Measurements from ENCODE around the gene IGSF23. TPM values are rescaled to one million over a fixed set of nuclear protein-coding genes. Genes with fewer than 3 reads are reported as not detected.
"Not testable (repeated sequence)": the region's sequence is repeated elsewhere in the genome, so short reads cannot be mapped to it uniquely, and the experiment has no call there.

IGSF23 gene
- total and polyA plus RNA-seq, 2 donors (not counting 1 experiment from before 2014, with no cell fraction given) = not detected

DNA sequence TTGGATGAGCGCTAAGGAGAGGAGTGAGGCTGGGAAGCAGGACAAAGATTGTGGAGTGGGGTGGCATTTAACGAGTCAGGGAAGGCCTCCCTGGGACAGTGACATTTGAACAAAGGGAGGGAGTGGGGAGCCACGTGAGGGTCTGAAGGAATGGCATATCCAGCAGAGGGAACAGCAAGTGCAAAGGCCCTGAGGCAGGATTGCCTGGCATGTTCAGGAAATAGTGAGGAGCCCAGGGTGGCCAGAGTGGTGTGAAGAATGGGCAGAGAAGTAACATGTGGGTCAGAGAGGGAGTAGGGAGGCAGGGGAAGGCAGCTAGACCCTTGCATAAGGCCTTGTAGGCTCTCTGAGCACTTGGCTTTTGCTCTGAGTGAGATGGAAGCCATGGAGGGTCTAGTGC, 15.4 kb downstream of the IGSF23 start:
- Mint-ChIP-seq H3K27me3 (peaks cover 13% of the 10 kb centered on the region), H3K27ac (no peak overlapping the region), H3K4me1 (no peaks in the 10 kb centered on the region), H3K9me3 (ENCODE audit: insufficient read depth) (peaks cover 3% of the 10 kb centered on the region), H3K4me3 (no peak overlapping the region)
- no peaks in the 10 kb centered on the region for H3K4me1 ChIP-seq (ENCODE audit: control insufficient read depth in 2 of 2, insufficient read depth in 2 of 2, low read length in 2 of 2)
- H3K27ac ChIP-seq (ENCODE audit: low read length in 2 of 2) = no peak overlapping the region
- TF ChIP-seq, protein P1, sequence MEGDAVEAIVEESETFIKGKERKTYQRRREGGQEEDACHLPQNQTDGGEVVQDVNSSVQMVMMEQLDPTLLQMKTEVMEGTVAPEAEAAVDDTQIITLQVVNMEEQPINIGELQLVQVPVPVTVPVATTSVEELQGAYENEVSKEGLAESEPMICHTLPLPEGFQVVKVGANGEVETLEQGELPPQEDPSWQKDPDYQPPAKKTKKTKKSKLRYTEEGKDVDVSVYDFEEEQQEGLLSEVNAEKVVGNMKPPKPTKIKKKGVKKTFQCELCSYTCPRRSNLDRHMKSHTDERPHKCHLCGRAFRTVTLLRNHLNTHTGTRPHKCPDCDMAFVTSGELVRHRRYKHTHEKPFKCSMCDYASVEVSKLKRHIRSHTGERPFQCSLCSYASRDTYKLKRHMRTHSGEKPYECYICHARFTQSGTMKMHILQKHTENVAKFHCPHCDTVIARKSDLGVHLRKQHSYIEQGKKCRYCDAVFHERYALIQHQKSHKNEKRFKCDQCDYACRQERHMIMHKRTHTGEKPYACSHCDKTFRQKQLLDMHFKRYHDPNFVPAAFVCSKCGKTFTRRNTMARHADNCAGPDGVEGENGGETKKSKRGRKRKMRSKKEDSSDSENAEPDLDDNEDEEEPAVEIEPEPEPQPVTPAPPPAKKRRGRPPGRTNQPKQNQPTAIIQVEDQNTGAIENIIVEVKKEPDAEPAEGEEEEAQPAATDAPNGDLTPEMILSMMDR (IDR thresholded peaks at IDR 0.05) = no peak
- TF ChIP-seq EZH2 (IDR thresholded peaks at IDR 0.05; ENCODE audit: borderline replicate concordance, insufficient read depth, low read depth, low read length, poor library complexity, severe bottlenecking) = no peak
- DNase-seq (no peak), ATAC-seq (ENCODE audit: low read depth) (no peak)
- no peak overlapping the region for H3K9ac ChIP-seq (ENCODE audit: low read length)
- ChIA-PET CTCF (no interaction called here), POLR2A (no interaction called here)
- WGBS (ENCODE audit: insufficient coverage) = 89% methylated on average over 3 of the region's 3 CpGs
- intact Hi-C loops (cut with micrococcal nuclease) = no loop called here
- no peak overlapping the region for H2AFZ ChIP-seq (ENCODE audit: insufficient read depth, low read depth, low read length, poor library complexity, severe bottlenecking)
- no peaks in the 10 kb centered on the region for H4K20me1 ChIP-seq (ENCODE audit: control insufficient read depth, insufficient read depth, low read length, poor library complexity, severe bottlenecking)
- peaks cover 0 to 18% (median 0%) of the 10 kb centered on the region in 3 donors for H3K9me3 ChIP-seq (ENCODE audit: control extremely low read depth in 1 of 3, control insufficient read depth in 2 of 3, insufficient read depth in 1 of 3, low read length in 2 of 3)
- no peak overlapping the region for H3K4me2 ChIP-seq (replicated peaks; ENCODE audit: low read depth, low read length, poor library complexity, severe bottlenecking)
- H3K36me3 ChIP-seq (replicated peaks in 1 of 2; ENCODE audit: control extremely low read depth in 1 of 2, control insufficient read depth in 1 of 2, extremely low read depth in 1 of 2, insufficient read depth in 2 of 2, low read length in 1 of 2) = no peaks in the 10 kb centered on the region
- H3K4me3 ChIP-seq (ENCODE audit: control extremely low read depth in 1 of 5, extremely low read depth in 1 of 5, insufficient read depth in 1 of 5, low read depth in 2 of 5, low read length in 4 of 5) = no peak overlapping the region
- H3K79me2 ChIP-seq (ENCODE audit: control insufficient read depth, insufficient read depth, low read length) = no peaks in the 10 kb centered on the region
- H3K27me3 ChIP-seq (replicated peaks in 1 of 4; ENCODE audit: control extremely low read depth in 1 of 4, control insufficient read depth in 3 of 4, insufficient read depth in 4 of 4, low read length in 3 of 4) = peaks cover 0 to 4% (median 0%) of the 10 kb centered on the region in 4 experiments

DNA sequence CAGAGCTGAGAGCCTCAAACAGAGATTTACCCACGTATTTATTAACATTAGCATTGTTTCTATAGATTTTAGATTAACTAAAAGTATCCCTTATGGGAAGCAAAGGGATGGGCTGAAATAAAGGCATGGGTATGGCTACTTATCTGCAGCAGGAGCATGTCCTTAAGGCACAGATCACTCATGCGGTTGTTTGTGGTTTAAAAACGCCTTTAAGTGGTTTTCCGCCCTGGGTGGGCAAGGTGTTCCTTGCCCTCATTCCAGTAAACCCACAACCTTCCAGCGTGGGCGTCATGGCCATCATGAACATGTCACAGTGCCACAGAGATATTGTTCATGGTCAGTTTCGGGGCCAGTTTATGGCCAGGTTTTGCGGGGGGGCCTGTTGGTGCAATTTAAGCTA, 18.2 kb downstream of the IGSF23 start:
- H2AFZ ChIP-seq (ENCODE audit: insufficient read depth, low read depth, low read length, poor library complexity, severe bottlenecking); H3K27ac ChIP-seq (ENCODE audit: low read length in 2 of 2); H4K20me1 ChIP-seq (ENCODE audit: control insufficient read depth, insufficient read depth, low read length, poor library complexity, severe bottlenecking); DNase-seq; H3K79me2 ChIP-seq (ENCODE audit: control insufficient read depth, insufficient read depth, low read length); ATAC-seq (ENCODE audit: low read depth); H3K4me2 ChIP-seq (replicated peaks; ENCODE audit: low read depth, low read length, poor library complexity, severe bottlenecking); H3K9ac ChIP-seq (ENCODE audit: low read length); H3K36me3 ChIP-seq (replicated peaks in 1 of 2; ENCODE audit: control extremely low read depth in 1 of 2, control insufficient read depth in 1 of 2, extremely low read depth in 1 of 2, insufficient read depth in 2 of 2, low read length in 1 of 2); H3K4me3 ChIP-seq (ENCODE audit: control extremely low read depth in 1 of 5, extremely low read depth in 1 of 5, insufficient read depth in 1 of 5, low read depth in 2 of 5, low read length in 4 of 5); H3K4me1 Mint-ChIP-seq; CTCF ChIA-PET; POLR2A ChIA-PET; H3K9me3 Mint-ChIP-seq (ENCODE audit: insufficient read depth); H3K4me3 Mint-ChIP-seq; intact Hi-C loops (cut with micrococcal nuclease); H3K27ac Mint-ChIP-seq; H3K27me3 ChIP-seq (replicated peaks in 1 of 4; ENCODE audit: control extremely low read depth in 1 of 4, control insufficient read depth in 3 of 4, insufficient read depth in 4 of 4, low read length in 3 of 4); H3K4me1 ChIP-seq (ENCODE audit: control insufficient read depth in 2 of 2, insufficient read depth in 2 of 2, low read length in 2 of 2): not testable (repeated sequence)
- WGBS (ENCODE audit: insufficient coverage) = 81% methylated on average over 7 of the region's 8 CpGs
- peaks cover 24% of the 10 kb centered on the region for H3K27me3 Mint-ChIP-seq
- peaks cover 0 to 14% (median 0%) of the 10 kb centered on the region in 3 donors for H3K9me3 ChIP-seq (ENCODE audit: control extremely low read depth in 1 of 3, control insufficient read depth in 2 of 3, insufficient read depth in 1 of 3, low read length in 2 of 3)

DNA sequence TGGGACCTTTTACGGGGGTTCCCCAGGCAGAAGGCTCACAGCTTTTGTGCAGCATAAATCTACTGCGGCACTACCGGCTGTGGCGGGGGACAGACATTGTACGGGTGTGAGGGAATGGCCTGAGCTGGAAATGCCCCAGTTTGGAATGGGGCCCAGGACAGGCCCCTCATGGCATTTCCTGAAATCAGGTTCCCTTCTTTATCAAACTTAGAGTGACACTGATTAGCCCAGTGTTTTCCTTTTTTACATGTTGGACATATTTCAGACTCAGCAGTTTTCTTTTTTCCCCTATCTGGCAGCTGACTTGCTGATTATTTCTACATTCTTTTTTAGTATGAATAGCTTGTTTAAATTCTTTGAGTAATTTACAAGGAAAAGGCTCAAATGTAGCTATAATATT, 20.7 kb downstream of the IGSF23 start:
- POLR2A ChIA-PET; H3K79me2 ChIP-seq (ENCODE audit: control insufficient read depth, insufficient read depth, low read length); CTCF ChIA-PET; ATAC-seq (ENCODE audit: low read depth); H3K4me1 ChIP-seq (ENCODE audit: control insufficient read depth in 2 of 2, insufficient read depth in 2 of 2, low read length in 2 of 2); intact Hi-C loops (cut with micrococcal nuclease); H3K4me2 ChIP-seq (replicated peaks; ENCODE audit: low read depth, low read length, poor library complexity, severe bottlenecking); H3K9ac ChIP-seq (ENCODE audit: low read length); H3K27ac ChIP-seq (ENCODE audit: low read length in 2 of 2); H3K4me3 Mint-ChIP-seq; H3K9me3 ChIP-seq (ENCODE audit: control extremely low read depth in 1 of 3, control insufficient read depth in 2 of 3, insufficient read depth in 1 of 3, low read length in 2 of 3); H3K36me3 ChIP-seq (replicated peaks in 1 of 2; ENCODE audit: control extremely low read depth in 1 of 2, control insufficient read depth in 1 of 2, extremely low read depth in 1 of 2, insufficient read depth in 2 of 2, low read length in 1 of 2); H2AFZ ChIP-seq (ENCODE audit: insufficient read depth, low read depth, low read length, poor library complexity, severe bottlenecking); H3K27me3 ChIP-seq (replicated peaks in 1 of 4; ENCODE audit: control extremely low read depth in 1 of 4, control insufficient read depth in 3 of 4, insufficient read depth in 4 of 4, low read length in 3 of 4); H3K4me3 ChIP-seq (ENCODE audit: control extremely low read depth in 1 of 5, extremely low read depth in 1 of 5, insufficient read depth in 1 of 5, low read depth in 2 of 5, low read length in 4 of 5); H3K9me3 Mint-ChIP-seq (ENCODE audit: insufficient read depth); H3K4me1 Mint-ChIP-seq; H3K27ac Mint-ChIP-seq; H4K20me1 ChIP-seq (ENCODE audit: control insufficient read depth, insufficient read depth, low read length, poor library complexity, severe bottlenecking); DNase-seq: not testable (repeated sequence)
- WGBS (ENCODE audit: insufficient coverage) = 70% methylated on average over 5 of the region's 5 CpGs
- peaks cover 19% of the 10 kb centered on the region for H3K27me3 Mint-ChIP-seq

Data from B cell (primary cell).